K562 (cell line): ENCODE results near the gene NAPB. TPM values are rescaled to one million over a fixed set of nuclear protein-coding genes. Genes with fewer than 3 reads are reported as not detected.

Source experiments
- ATAC-seq: fragments of 200-7000 bp; cut with Tn5 transposase; 3 replicates; pipeline ENCODE4 v1.9.1; 2020; ENCODE audit warnings: moderate library complexity
- BruUV-seq: library from RNA; stranded (reverse); fragments of 400-500 nt; replicated peaks from 2 replicates; lab custom pipeline; 2021; lab: Mats Ljungman, UMichigan
- CTCF ChIA-PET: fragments of 300-600 bp; formaldehyde crosslinking; extraction: SDS; loops from one replicate; lab custom pipeline; 2021; ENCODE audit warnings: low intra/inter-chr PET ratio; lab: Yijun Ruan, JAX
- POLR2A ChIA-PET: fragments of 300-600, 350-650 bp; sonication (Branson Sonifier 250); formaldehyde crosslinking; extraction: SDS; loops from one replicate; lab custom pipeline; 2021; ENCODE audit warnings: antibody characterized with exemption, inconsistent platforms; lab: Yijun Ruan, JAX
- DNase-seq, 4 experiments: peaks; one replicate each; pipeline versions ENCODE4 v3.0.0 to v3.0.0-alpha.2; 2011 to 2018; ENCODE audit warnings: low spot score in 3 of 4, mixed read lengths in 3 of 4; ENCODE audit errors: extremely low read depth in 1 of 4
- FAIRE-seq: peaks from 2 replicates; lab custom pipeline; 2011; peaks lifted over from hg19 to GRCh38; lab: Jason Lieb, UNC
- H2AFZ ChIP-seq: 2 replicates; pipeline ENCODE4 v1.6.0; 2011; ENCODE audit warnings: low read depth, low read length, control low read depth, inconsistent platforms
- H3K27ac ChIP-seq: fragments of 200-600 bp; 3 replicates; pipeline ENCODE4 v1.8.0; 2011; ENCODE audit warnings: low read depth, mild to moderate bottlenecking, control low read depth, inconsistent platforms, low read length, moderate library complexity, mixed read lengths; ENCODE audit errors: extremely low read depth
- H3K27me3 ChIP-seq, 2 experiments: fragments of 300-600 bp in 1 of 2; 2 replicates in 1 of 2; 3 replicates in 1 of 2; pipeline versions ENCODE4 v1.6.0 to v1.8.0; 2011; ENCODE audit warnings: inconsistent platforms in 2 of 2, low read length in 2 of 2, mild to moderate bottlenecking in 1 of 2, mixed read lengths in 1 of 2, moderate library complexity in 1 of 2; ENCODE audit not compliant: control insufficient read depth in 2 of 2, insufficient read depth in 2 of 2
- H3K36me3 ChIP-seq: fragments of 300-600 bp; 3 replicates; pipeline ENCODE4 v1.8.0; 2011; ENCODE audit warnings: mild to moderate bottlenecking, low read length, inconsistent platforms; ENCODE audit not compliant: control insufficient read depth, insufficient read depth
- H3K4me1 ChIP-seq, 2 experiments: fragments of 200-600 bp in 1 of 2; replicated peaks in 1 of 2; 2 replicates in 1 of 2; 3 replicates in 1 of 2; pipeline versions ENCODE4 v1.5.1 to v1.8.0; 2011; ENCODE audit warnings: inconsistent platforms in 2 of 2, low read length in 2 of 2, mild to moderate bottlenecking in 1 of 2, mixed read lengths in 1 of 2, moderate library complexity in 1 of 2; ENCODE audit not compliant: control insufficient read depth in 2 of 2, insufficient read depth in 2 of 2
- H3K4me2 ChIP-seq: 2 replicates; pipeline ENCODE4 v1.6.1; 2011; ENCODE audit warnings: low read length, control low read depth, inconsistent platforms, mixed read lengths; ENCODE audit not compliant: insufficient read depth
- H3K4me3 ChIP-seq: fragments of 200-600 bp; sonication (generic), shearing (Covaris generic); 2 replicates; pipeline ENCODE4 v1.5.1; 2016; ENCODE audit warnings: control low read depth, inconsistent platforms
- H3K79me2 ChIP-seq: fragments of 200-600 bp; 3 replicates; pipeline ENCODE4 v1.8.0; 2011; ENCODE audit warnings: low read length, inconsistent platforms; ENCODE audit not compliant: control insufficient read depth, insufficient read depth
- H3K9ac ChIP-seq, 2 experiments: 2 replicates each; pipeline versions ENCODE4 v1.6.0 to v1.6.1; 2011; ENCODE audit warnings: low read depth in 2 of 2, low read length in 2 of 2, control low read depth in 1 of 2, inconsistent platforms in 1 of 2, mild to moderate bottlenecking in 1 of 2, mixed read lengths in 1 of 2; ENCODE audit not compliant: insufficient read depth in 1 of 2
- H3K9me1 ChIP-seq: one replicate; pipeline ENCODE4 v1.6.0; 2011; ENCODE audit warnings: inconsistent platforms, mild to moderate bottlenecking, low read length, moderate library complexity; ENCODE audit not compliant: control insufficient read depth, insufficient read depth
- H3K9me3 ChIP-seq: replicated peaks from 2 replicates; pipeline ENCODE4 v1.5.1; 2011; ENCODE audit warnings: low read depth, low read length, inconsistent platforms; ENCODE audit not compliant: control insufficient read depth, insufficient read depth
- H4K20me1 ChIP-seq: replicated peaks from 2 replicates; pipeline ENCODE4 v1.6.1; 2011; ENCODE audit warnings: low read length, inconsistent platforms, mixed read lengths; ENCODE audit not compliant: control insufficient read depth, insufficient read depth
- ZEB2 ChIP-seq: fragments of 450-650 bp; IDR thresholded peaks from 2 replicates; pipeline ENCODE4 v1.6.1; 2016
- ZNF77 ChIP-seq: fragments of 250-450 bp; sonication (Bioruptor Pico); IDR thresholded peaks from 2 replicates; pipeline ENCODE4 v1.5.0; 2020
- WGBS: fragments of 100-300 bp; shearing (Covaris generic); methylation state at CpG from one replicate; pipeline ENCODE4 v1.1.6; 2016; ENCODE audit warnings: low coverage, mixed read lengths; ENCODE audit not compliant: insufficient coverage; ENCODE audit errors: missing lambda C conversion rate; 5-methylcytosine and 5-hydroxymethylcytosine counted together
- in situ Hi-C: fragments of 300-500 bp; cut with MboI; formaldehyde crosslinking; loops from 4 replicates; pipeline ENCODE4 v1.15.0; 2018; ENCODE audit warnings: inconsistent platforms, mixed read lengths
- intact Hi-C: fragments of 100-400 bp; cut with micrococcal nuclease; formaldehyde crosslinking; loops from 2 replicates; pipeline ENCODE4 v1.14.2; 2022
- polyA plus RNA-seq, 8 experiments: library from polyadenylated mRNA; depleted of rRNA in 4 of 8; stranded (reverse) in 5 of 8; unstranded in 3 of 8; fragments of >200 nt; fragmentation: Nextera tagmentation in 2 of 8; fragmentation: Illumina TruSeq in 1 of 8; extraction: Ambion mirVana in 2 of 8; extraction: Trizol in 1 of 8; gene quantifications; 2 replicates each; pipeline versions ENCODE4 v1.2.1 to v1.2.3, GENCODE V29; 2011 to 2014; ENCODE audit warnings: inconsistent platforms in 1 of 8, missing spikeins in 1 of 8
- total RNA-seq, 7 experiments: library from RNA; depleted of rRNA in 6 of 7; stranded (reverse); fragments of >200 nt in 6 of 7; fragmentation: Illumina TruSeq in 2 of 7; extraction: Trizol in 2 of 7; gene quantifications; 2 replicates each; pipeline versions ENCODE4 v1.2.1 to v1.2.3, GENCODE V29; 2011 to 2021; ENCODE audit warnings: low replicate concordance in 1 of 7
- TF ChIP-seq, protein P1 (sequence below): fragments of 450-650 bp; IDR thresholded peaks from 2 replicates; pipeline ENCODE4 v1.6.1; 2016; ENCODE audit warnings: borderline replicate concordance
- TF ChIP-seq, protein P2 (sequence below): fragments of 250-450 bp; sonication (Bioruptor Pico); IDR thresholded peaks from 2 replicates; pipeline ENCODE4 v1.8.0; 2022; ENCODE audit warnings: inconsistent platforms

NAPB gene
- total and polyA plus RNA-seq, 9 of the 15 experiments (the other 6 are each of a cell fraction or from before 2014, with no cell fraction given) = 1.4 to 7.7 (median 5.2) TPM

DNA sequence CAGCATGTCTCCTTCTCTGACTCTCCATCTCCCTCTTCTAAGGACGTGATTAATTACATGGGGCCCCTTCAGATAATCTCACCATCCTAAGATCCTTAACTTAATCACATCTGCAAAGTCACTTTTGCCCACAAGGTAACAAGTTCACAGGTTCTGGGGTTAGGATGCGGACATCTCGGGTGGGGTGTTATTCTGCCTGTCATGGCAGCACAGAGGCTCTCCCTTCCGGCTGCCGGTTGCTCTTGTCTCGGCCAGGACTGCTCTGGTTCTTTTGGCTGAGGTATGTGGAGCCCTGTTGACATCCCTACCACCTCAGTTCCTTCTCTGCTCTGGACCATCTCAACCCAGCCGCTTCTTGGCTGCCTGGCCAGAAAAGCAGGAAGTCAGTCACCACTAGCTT lies 35.6 kb upstream of the NAPB start:
- no TSS peak for BruUV-seq
- H3K27me3 ChIP-seq = peaks cover 0 to 34% of the 10 kb centered on the region in 2 experiments; a peak in 4 of 5 replicates
- H2AFZ ChIP-seq = no peak overlapping the region
- 0% methylated on average over 7 of the region's 7 CpGs for WGBS
- H3K9ac ChIP-seq = no peak overlapping the region
- H3K4me2 ChIP-seq = no peak overlapping the region
- FAIRE-seq (no peak), ATAC-seq (no peak), DNase-seq (no peak)
- H3K9me1 ChIP-seq = no peaks in the 10 kb centered on the region
- no peaks in the 10 kb centered on the region for H4K20me1 ChIP-seq
- intact Hi-C loops = no loop called here
- H3K79me2 ChIP-seq = no peaks in the 10 kb centered on the region
- in situ Hi-C loops = no loop called here
- H3K4me1 ChIP-seq = no peaks in the 10 kb centered on the region
- H3K9me3 ChIP-seq = no peaks in the 10 kb centered on the region
- no peaks in the 10 kb centered on the region for H3K36me3 ChIP-seq
- no peak for TF ChIP-seq ZEB2
- TF ChIP-seq, protein P1, sequence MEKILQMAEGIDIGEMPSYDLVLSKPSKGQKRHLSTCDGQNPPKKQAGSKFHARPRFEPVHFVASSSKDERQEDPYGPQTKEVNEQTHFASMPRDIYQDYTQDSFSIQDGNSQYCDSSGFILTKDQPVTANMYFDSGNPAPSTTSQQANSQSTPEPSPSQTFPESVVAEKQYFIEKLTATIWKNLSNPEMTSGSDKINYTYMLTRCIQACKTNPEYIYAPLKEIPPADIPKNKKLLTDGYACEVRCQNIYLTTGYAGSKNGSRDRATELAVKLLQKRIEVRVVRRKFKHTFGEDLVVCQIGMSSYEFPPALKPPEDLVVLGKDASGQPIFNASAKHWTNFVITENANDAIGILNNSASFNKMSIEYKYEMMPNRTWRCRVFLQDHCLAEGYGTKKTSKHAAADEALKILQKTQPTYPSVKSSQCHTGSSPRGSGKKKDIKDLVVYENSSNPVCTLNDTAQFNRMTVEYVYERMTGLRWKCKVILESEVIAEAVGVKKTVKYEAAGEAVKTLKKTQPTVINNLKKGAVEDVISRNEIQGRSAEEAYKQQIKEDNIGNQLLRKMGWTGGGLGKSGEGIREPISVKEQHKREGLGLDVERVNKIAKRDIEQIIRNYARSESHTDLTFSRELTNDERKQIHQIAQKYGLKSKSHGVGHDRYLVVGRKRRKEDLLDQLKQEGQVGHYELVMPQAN = no peak
- TF ChIP-seq ZNF77 (CRISPR knock-in tag) = no peak
- TF ChIP-seq, protein P2, sequence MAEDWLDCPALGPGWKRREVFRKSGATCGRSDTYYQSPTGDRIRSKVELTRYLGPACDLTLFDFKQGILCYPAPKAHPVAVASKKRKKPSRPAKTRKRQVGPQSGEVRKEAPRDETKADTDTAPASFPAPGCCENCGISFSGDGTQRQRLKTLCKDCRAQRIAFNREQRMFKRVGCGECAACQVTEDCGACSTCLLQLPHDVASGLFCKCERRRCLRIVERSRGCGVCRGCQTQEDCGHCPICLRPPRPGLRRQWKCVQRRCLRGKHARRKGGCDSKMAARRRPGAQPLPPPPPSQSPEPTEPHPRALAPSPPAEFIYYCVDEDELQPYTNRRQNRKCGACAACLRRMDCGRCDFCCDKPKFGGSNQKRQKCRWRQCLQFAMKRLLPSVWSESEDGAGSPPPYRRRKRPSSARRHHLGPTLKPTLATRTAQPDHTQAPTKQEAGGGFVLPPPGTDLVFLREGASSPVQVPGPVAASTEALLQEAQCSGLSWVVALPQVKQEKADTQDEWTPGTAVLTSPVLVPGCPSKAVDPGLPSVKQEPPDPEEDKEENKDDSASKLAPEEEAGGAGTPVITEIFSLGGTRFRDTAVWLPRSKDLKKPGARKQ (CRISPR knock-in tag) = no peak
- no peak overlapping the region for H3K4me3 ChIP-seq
- no peak overlapping the region for H3K27ac ChIP-seq
- ChIA-PET CTCF (no interaction called here), POLR2A (no interaction called here)
